Activated CD8-positive, alpha-beta memory T cell treated with anti-CD3 and anti-CD28 coated beads for 1 hour (primary cell): ENCODE measurements around the gene ARX.

ENCODE experiments used
- DNase-seq, 2 donors: peaks; one replicate each; pipeline ENCODE4 v3.0.0-alpha.2; 2020; ENCODE audit warnings: low read depth in 1 of 2; ENCODE audit errors: extremely low read depth in 1 of 2

Gene ARX

GRCh38 chrX:25015486-25016360 is at the start of gene ARX:
TSS of gene ARX (minus strand) at chrX:25015965. CDS start at chrX:25015737, 228 bp downstream.
- no peak for DNase-seq

GRCh38 chrX:25059273-25059672 is 43.5 kb upstream of the ARX start:
- no peak for DNase-seq

GRCh38 chrX:25052798-25053534 is 37.2 kb upstream of the ARX start:
- no peak for DNase-seq

- no peak for DNase-seq
These were observed 34.2 kb upstream of the ARX start for GRCh38 chrX:25049971-25050370.

- DNase-seq = no peak
These were observed 33.6 kb upstream of the ARX start for GRCh38 chrX:25049357-25049756.

- no peak for DNase-seq
These were observed 32.4 kb upstream of the ARX start for GRCh38 chrX:25048178-25048577.

GRCh38 chrX:25043192-25043591 is 27.4 kb upstream of the ARX start:
- DNase-seq = no peak

- DNase-seq = no peak
These were observed 23.3 kb upstream of the ARX start for GRCh38 chrX:25039036-25039435.

GRCh38 chrX:25034889-25035288 is 19.1 kb upstream of the ARX start:
- no peak for DNase-seq

- no peak for DNase-seq
These were observed 13.6 kb upstream of the ARX start for GRCh38 chrX:25029288-25029825.

- no peak for DNase-seq
These were observed 13.0 kb upstream of the ARX start for GRCh38 chrX:25028726-25029125.

GRCh38 chrX:25026576-25026975 is 10.8 kb upstream of the ARX start:
- DNase-seq = no peak

- DNase-seq = no peak
These were observed 9.8 kb upstream of the ARX start for GRCh38 chrX:25025615-25026014.

- no peak for DNase-seq
These were observed 8.1 kb upstream of the ARX start for GRCh38 chrX:25023908-25024307.

GRCh38 chrX:25022499-25023325 is 6.9 kb upstream of the ARX start:
- DNase-seq = no peak

- no peak for DNase-seq
These were observed 5.2 kb upstream of the ARX start for GRCh38 chrX:25020905-25021449.

- DNase-seq = no peak
These were observed 4.7 kb upstream of the ARX start for GRCh38 chrX:25020391-25020904.

GRCh38 chrX:25019707-25020390 is 4.1 kb upstream of the ARX start:
- no peak for DNase-seq

GRCh38 chrX:25018682-25019081 is 2.9 kb upstream of the ARX start:
- no peak for DNase-seq
